Upper lobe of left lung (tissue), 6 donors: ENCODE data around the gene OR2M7. TPM values are rescaled to one million over a fixed set of nuclear protein-coding genes. Genes with fewer than 3 reads are reported as not detected.
"Not testable (repeated sequence)": the region's sequence is repeated elsewhere in the genome, so short reads cannot be mapped to it uniquely, and the experiment has no call there.

Experiments
- ATAC-seq, 2 donors: fragments of 200-7000 bp; cut with Tn5 transposase; one replicate each; pipeline ENCODE4 v1.9.1; 2022; ENCODE audit warnings: mild to moderate bottlenecking in 2 of 2, moderate library complexity in 2 of 2; ENCODE audit not compliant: low FRiP score in 2 of 2
- DNase-seq, 2 donors: peaks; one replicate each; pipeline ENCODE4 v3.0.0-alpha.2; 2019 to 2020
- H3K27ac ChIP-seq, 4 donors: fragments of 200-600 bp; sonication (generic); one replicate each; pipeline ENCODE4 v1.5.1; 2016 to 2019
- H3K27me3 ChIP-seq, 4 donors: fragments of 200-600 bp; sonication (generic); one replicate each; pipeline ENCODE4 v1.5.1; 2017 to 2019
- H3K36me3 ChIP-seq, 4 donors: fragments of 200-600 bp; sonication (generic); one replicate each; pipeline ENCODE4 v1.5.1; 2016 to 2019
- H3K4me1 ChIP-seq, 4 donors: fragments of 200-600 bp; sonication (generic); one replicate each; pipeline ENCODE4 v1.5.1; 2018 to 2019
- H3K4me3 ChIP-seq, 4 donors: fragments of 200-600 bp; sonication (generic); one replicate each; pipeline ENCODE4 v1.5.1; 2017 to 2019; ENCODE audit warnings: mild to moderate bottlenecking in 2 of 4, moderate library complexity in 1 of 4
- H3K9me3 ChIP-seq, 4 donors: fragments of 200-600 bp; sonication (generic); one replicate each; pipeline ENCODE4 v1.5.1; 2018 to 2019
- CTCF ChIP-seq, 6 experiments: fragments of 450-650 bp in 4 of 6; fragments of 200-600 bp in 2 of 6; sonication (generic) in 2 of 6; IDR thresholded peaks; one replicate each; pipeline ENCODE4 v1.5.1; 2016 to 2019; ENCODE audit warnings: antibody characterized with exemption in 6 of 6
- EP300 ChIP-seq, 4 donors: sonication (generic); formaldehyde crosslinking; IDR thresholded peaks; one replicate each; pipeline ENCODE4 v1.5.1; 2017; ENCODE audit warnings: antibody characterized with exemption in 4 of 4, control low read depth in 2 of 4
- POLR2A ChIP-seq, 4 donors: fragments of 450-650 bp; IDR thresholded peaks; one replicate each; pipeline ENCODE4 v1.5.1; 2016 to 2017; ENCODE audit warnings: antibody characterized with exemption in 4 of 4, mild to moderate bottlenecking in 2 of 4
- POLR2AphosphoS5 ChIP-seq, 2 donors: sonication (generic); formaldehyde crosslinking; IDR thresholded peaks; one replicate each; pipeline ENCODE4 v1.5.1; 2017; ENCODE audit warnings: antibody characterized with exemption in 2 of 2
- WGBS, 2 donors: methylation state at CpG; one replicate each; pipeline ENCODE4 v1.1.5; 2017 to 2018; 5-methylcytosine and 5-hydroxymethylcytosine counted together
- total RNA-seq, 6 donors: library from RNA; depleted of rRNA in 4 of 6; stranded (reverse); fragments of >200 nt in 4 of 6; gene quantifications; one replicate each; pipeline versions ENCODE4 v1.1.0 to v1.2.1, GENCODE V29; 2016 to 2021
- donor health status: DM: no; HTN: no; CAD: no; lungs with moderate emphysema.
- donor health status: DM: no; HTN: yes; CAD: no; lungs with severe emphysema.

The OR2M7 gene
- total RNA-seq, 6 donors from 2014 or later, result not detected

GRCh38 chr1:248306103-248306502 is 18.3 kb downstream of the OR2M7 start:
- H3K9me3 ChIP-seq, result no peaks in the 10 kb centered on the region
- no peak overlapping the region for H3K27ac ChIP-seq
- no peak for ATAC-seq
- no peaks in the 10 kb centered on the region for H3K36me3 ChIP-seq
- WGBS, 2 donors, result 87 to 89% methylated on average over 18 to 19 of the region's 19 CpGs
- H3K27me3 ChIP-seq, result no peaks in the 10 kb centered on the region
- peak in 1 of 2 donors; percentile 41 for DNase-seq
- H3K4me1 ChIP-seq, result no peaks in the 10 kb centered on the region
- no peak for TF ChIP-seq POLR2A (IDR thresholded peaks at IDR 0.05)
- no peak for TF ChIP-seq EP300 (IDR thresholded peaks at IDR 0.05)
- TF ChIP-seq POLR2AphosphoS5 (IDR thresholded peaks at IDR 0.05), result no peak
- no peak for TF ChIP-seq CTCF (IDR thresholded peaks at IDR 0.05)
- H3K4me3 ChIP-seq, result no peak overlapping the region

- not testable (repeated sequence) for H3K36me3 ChIP-seq, H3K27me3 ChIP-seq, ATAC-seq, H3K4me3 ChIP-seq, H3K9me3 ChIP-seq, DNase-seq, H3K27ac ChIP-seq, H3K4me1 ChIP-seq
- WGBS, 2 donors, result 72 to 74% methylated on average over 9 of the region's 9 CpGs
These were observed 18.7 kb downstream of the OR2M7 start for GRCh38 chr1:248305672-248306071.

DNA sequence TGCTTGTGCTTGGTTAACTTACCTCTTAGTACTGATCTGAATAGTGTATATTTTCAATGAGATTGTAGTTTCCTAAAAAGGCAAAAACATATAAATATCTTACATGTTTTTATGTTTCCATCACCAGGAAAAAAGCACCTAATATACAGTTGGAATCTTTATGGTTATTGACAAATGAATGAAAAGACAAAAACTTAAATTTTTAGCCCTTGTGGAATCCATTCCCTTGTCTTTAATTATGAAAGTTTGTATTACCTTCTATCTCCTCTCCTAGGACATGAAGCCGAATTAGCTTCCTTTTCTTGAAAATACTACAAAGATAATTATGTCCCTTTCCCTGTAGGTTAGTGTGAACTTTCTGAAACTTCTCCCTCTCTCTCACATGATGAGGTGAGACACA is 21.0 kb downstream of the OR2M7 start, which contains the start of gene OR2T12:
Gene OR2T12 (minus strand): TSS at position 101 of the 400 bp plus-strand sequence. CDS start 7,846 bp downstream, outside the sequence.
- TF ChIP-seq POLR2AphosphoS5 (IDR thresholded peaks at IDR 0.05), result no peak
- Histone ChIP-seq H3K4me3 (no peak within 1 kb of the TSS), H3K4me1 (no peaks in the 10 kb centered on the region), H3K36me3 (no peaks in the 10 kb centered on the region), H3K27ac (no peak within 1 kb of the TSS), H3K27me3 (no peaks in the 10 kb centered on the region), H3K9me3 (no peaks in the 10 kb centered on the region)
- no peak for ATAC-seq
- 77 to 85% methylated on average over 1 of the region's 1 CpG for WGBS, 2 donors
- no peak for DNase-seq

DNA sequence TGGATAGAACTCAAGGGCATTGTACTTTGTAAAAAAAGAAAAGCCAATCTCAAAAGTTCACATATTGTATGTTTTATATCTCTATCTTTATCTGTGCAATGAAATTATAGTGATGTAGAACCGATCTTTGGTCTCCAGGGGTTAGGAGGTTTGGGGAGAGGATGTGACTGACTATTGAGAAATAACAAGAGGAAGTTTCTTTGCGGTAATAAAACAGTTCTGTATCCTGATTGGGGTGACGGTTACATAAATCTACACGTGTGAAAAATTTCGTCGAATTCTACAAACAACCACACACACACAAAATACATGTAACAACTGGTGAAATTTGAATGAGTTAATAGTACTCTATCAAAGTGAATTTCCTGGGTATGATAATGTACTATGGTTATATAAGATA is 36.0 kb downstream of the OR2M7 start:
- Histone ChIP-seq H3K27me3 (no peaks in the 10 kb centered on the region), H3K9me3 (no peaks in the 10 kb centered on the region), H3K27ac (no peak overlapping the region), H3K4me3 (no peak overlapping the region), H3K36me3 (no peaks in the 10 kb centered on the region), H3K4me1 (no peaks in the 10 kb centered on the region)
- TF ChIP-seq POLR2AphosphoS5 (IDR thresholded peaks at IDR 0.05) (no peak), EP300 (IDR thresholded peaks at IDR 0.05) (no peak), POLR2A (IDR thresholded peaks at IDR 0.05) (no peak), CTCF (IDR thresholded peaks at IDR 0.05) (no peak)
- ATAC-seq, result no peak
- WGBS, 2 donors, result 39 to 48% methylated on average over 6 of the region's 6 CpGs
- DNase-seq, result no peak

DNA sequence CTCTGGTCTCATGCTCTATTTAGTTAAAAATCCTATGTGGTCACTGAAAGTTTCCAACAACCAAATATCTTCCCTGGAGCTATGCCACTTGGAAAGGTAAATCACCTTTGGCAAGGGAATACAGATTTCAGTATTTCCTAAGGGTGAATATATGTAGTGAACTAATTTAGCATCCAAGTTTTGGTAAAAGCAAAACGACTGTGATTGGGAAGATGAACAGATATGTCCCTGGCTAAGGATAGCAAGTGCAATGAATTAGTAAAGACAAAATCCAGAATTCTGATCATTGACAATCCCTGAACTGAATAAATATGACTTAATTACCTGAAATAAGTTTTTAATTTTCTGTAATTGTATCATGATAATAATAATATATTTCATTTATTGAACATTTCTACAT is 46.5 kb downstream of the OR2M7 start, which contains the start of gene OR2T33:
Gene OR2T33 (minus strand): TSS at position 101 of the 400 bp plus-strand sequence. CDS start 4,162 bp downstream, outside the sequence.
- ATAC-seq (no peak), DNase-seq (no peak)
- Histone ChIP-seq H3K27me3 (no peaks in the 10 kb centered on the region), H3K4me1 (no peaks in the 10 kb centered on the region), H3K4me3 (no peak within 1 kb of the TSS), H3K27ac (no peak within 1 kb of the TSS), H3K36me3 (no peaks in the 10 kb centered on the region), H3K9me3 (no peaks in the 10 kb centered on the region)
- 42 to 46% methylated on average over 1 of the region's 1 CpG for WGBS, 2 donors
- TF ChIP-seq POLR2A (IDR thresholded peaks at IDR 0.05) (no peak), POLR2AphosphoS5 (IDR thresholded peaks at IDR 0.05) (no peak), CTCF (IDR thresholded peaks at IDR 0.05) (no peak), EP300 (IDR thresholded peaks at IDR 0.05) (no peak)

Other genes with a start within 250 kb of the OR2M7 start
- not detected for gene OR2L13, start 229.4 kb downstream of the OR2M7 start, total RNA-seq
- not detected for gene OR2M5, start 179.4 kb downstream of the OR2M7 start, total RNA-seq
- gene OR2M2, start 149.7 kb downstream of the OR2M7 start, total RNA-seq, result not detected
- not detected for gene OR2M3, start 127.3 kb downstream of the OR2M7 start, total RNA-seq
- not detected for gene OR2M4, start 93.2 kb downstream of the OR2M7 start, total RNA-seq
- 1 to 10 TPM in 1 of 6 donors, not detected in 5; 3.3 TPM for gene OR2T33, start 46.6 kb downstream of the OR2M7 start, total RNA-seq
- not detected for gene OR2T12, start 21.1 kb downstream of the OR2M7 start, total RNA-seq
- gene OR14C36, start 24.2 kb upstream of the OR2M7 start, total RNA-seq, result not detected
- not detected for gene OR2T4, start 37.1 kb upstream of the OR2M7 start, total RNA-seq
- not detected for gene OR2T6, start 51.2 kb upstream of the OR2M7 start, total RNA-seq
- not detected for gene OR2T1, start 78.5 kb upstream of the OR2M7 start, total RNA-seq
- not detected for gene OR2T2, start 121.1 kb upstream of the OR2M7 start, total RNA-seq
- gene OR2T3, start 148.8 kb upstream of the OR2M7 start, total RNA-seq, result not detected
- gene OR2T5, start 164.0 kb upstream of the OR2M7 start, total RNA-seq, result not detected
- gene OR2G6, start 183.5 kb upstream of the OR2M7 start, total RNA-seq, result not detected
- not detected for gene OR2T29, start 238.2 kb upstream of the OR2M7 start, total RNA-seq